GM13977 (cell line): Measurements from ENCODE around the gene LDAH.

Experiments used
- DNase-seq: peaks from one replicate; pipeline ENCODE4 v3.0.0; 2012; ENCODE audit warnings: low spot score
- in situ Hi-C: fragments of 300-500 bp; cut with MboI; formaldehyde crosslinking; loops from one replicate; pipeline ENCODE4 v1.12.0; 2022; ENCODE audit warnings: low sequenced_read_pairs, low pct_unique_long_range_greater_than_20kb, mixed read lengths, inconsistent platforms; ENCODE audit not compliant: unreplicated experiment
- TF ChIP-seq, protein P1 (sequence below): IDR thresholded peaks from 2 replicates; pipeline ENCODE4 v1.5.1; 2012; ENCODE audit warnings: mild to moderate bottlenecking, control low read depth; ENCODE audit not compliant: insufficient read depth; ENCODE audit errors: extremely low read depth, missing control alignments

Gene LDAH

DNA sequence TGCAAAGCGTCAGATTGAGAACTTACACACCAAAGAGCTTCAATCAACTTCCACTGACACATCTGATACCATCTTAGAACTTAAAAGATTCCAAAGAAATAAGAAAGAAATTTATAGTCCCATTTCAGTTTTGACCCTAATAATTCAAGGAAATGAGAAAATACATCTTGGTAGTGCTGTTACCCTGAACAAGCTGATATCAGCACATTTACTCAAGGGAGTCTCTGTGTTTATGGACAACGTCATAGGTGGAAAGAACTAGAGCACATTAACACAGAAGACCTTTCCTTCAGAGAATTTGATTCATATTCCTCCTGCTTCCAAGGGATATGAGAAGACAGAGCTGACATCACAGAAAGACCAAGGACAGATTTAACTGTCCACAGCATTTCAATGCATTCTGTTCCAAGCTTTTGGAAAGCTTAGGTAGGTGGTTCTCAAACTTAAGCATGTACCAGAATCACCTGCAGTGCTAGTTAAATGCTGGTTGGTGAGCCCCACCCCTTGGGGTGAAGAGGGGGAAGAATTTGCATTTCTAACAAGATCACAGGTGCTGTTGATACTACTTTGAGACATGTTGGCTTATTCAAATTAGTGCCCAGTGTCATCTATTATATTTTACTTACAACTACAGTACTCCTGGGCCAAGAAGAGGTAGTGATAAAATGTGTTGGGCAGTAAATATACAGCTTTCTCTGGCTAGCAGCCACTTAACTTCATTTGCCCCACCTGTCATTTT, 59.8 kb downstream of the LDAH start:
- no peak for DNase-seq
- TF ChIP-seq, protein P1, sequence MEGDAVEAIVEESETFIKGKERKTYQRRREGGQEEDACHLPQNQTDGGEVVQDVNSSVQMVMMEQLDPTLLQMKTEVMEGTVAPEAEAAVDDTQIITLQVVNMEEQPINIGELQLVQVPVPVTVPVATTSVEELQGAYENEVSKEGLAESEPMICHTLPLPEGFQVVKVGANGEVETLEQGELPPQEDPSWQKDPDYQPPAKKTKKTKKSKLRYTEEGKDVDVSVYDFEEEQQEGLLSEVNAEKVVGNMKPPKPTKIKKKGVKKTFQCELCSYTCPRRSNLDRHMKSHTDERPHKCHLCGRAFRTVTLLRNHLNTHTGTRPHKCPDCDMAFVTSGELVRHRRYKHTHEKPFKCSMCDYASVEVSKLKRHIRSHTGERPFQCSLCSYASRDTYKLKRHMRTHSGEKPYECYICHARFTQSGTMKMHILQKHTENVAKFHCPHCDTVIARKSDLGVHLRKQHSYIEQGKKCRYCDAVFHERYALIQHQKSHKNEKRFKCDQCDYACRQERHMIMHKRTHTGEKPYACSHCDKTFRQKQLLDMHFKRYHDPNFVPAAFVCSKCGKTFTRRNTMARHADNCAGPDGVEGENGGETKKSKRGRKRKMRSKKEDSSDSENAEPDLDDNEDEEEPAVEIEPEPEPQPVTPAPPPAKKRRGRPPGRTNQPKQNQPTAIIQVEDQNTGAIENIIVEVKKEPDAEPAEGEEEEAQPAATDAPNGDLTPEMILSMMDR: no peak
- in situ Hi-C loops: no loop called here

- DNase-seq: no peak
- TF ChIP-seq, protein P1: no peak
- in situ Hi-C loops: no loop called here
These were observed 63.4 kb downstream of the LDAH start for GRCh38 chr2:20759487-20759886.

GRCh38 chr2:20758997-20759396, 63.9 kb downstream of the LDAH start:
- TF ChIP-seq, protein P1: no peak
- no peak for DNase-seq
- in situ Hi-C loops: no loop called here

- in situ Hi-C loops: no loop called here
- TF ChIP-seq, protein P1: no peak
- no peak for DNase-seq
These were observed 65.4 kb downstream of the LDAH start for GRCh38 chr2:20757405-20758090.

- in situ Hi-C loops: no loop called here
- DNase-seq: no peak
- TF ChIP-seq, protein P1: peak; percentile 11
These were observed 67.6 kb downstream of the LDAH start for GRCh38 chr2:20755132-20755800.

GRCh38 chr2:20752293-20752692, 70.6 kb downstream of the LDAH start:
- no peak for DNase-seq
- TF ChIP-seq, protein P1: no peak
- in situ Hi-C loops: no loop called here
